SK-N-SH (cell line): ENCODE results near the gene TESK1. TPM values are rescaled to one million over a fixed set of nuclear protein-coding genes. Genes with fewer than 3 reads are reported as not detected.

ENCODE experiments used
- CTCF ChIA-PET: fragments of 300-600, 350-600 bp; formaldehyde crosslinking; extraction: SDS; loops from one replicate; lab custom pipeline; 2021; lab: Yijun Ruan, JAX
- POLR2A ChIA-PET: fragments of 350-600 bp; sonication (Branson Sonifier 250); formaldehyde crosslinking; extraction: SDS; loops from one replicate; lab custom pipeline; 2020; ENCODE audit warnings: antibody characterized with exemption, inconsistent platforms; lab: Yijun Ruan, JAX
- DNase-seq: peaks from one replicate; pipeline ENCODE4 v3.0.0; 2012
- H2AFZ ChIP-seq: fragments of 200-600 bp; sonication (generic); 2 replicates; pipeline ENCODE4 v1.8.1; 2016; ENCODE audit warnings: antibody characterized with exemption, mild to moderate bottlenecking, low read depth
- H3F3A ChIP-seq: fragments of 200-600 bp; sonication (generic); replicated peaks from 2 replicates; pipeline ENCODE3; 2016; ENCODE audit warnings: antibody characterized with exemption, mild to moderate bottlenecking; ENCODE audit not compliant: insufficient read depth
- H3K27ac ChIP-seq, 2 experiments: fragments of 200-500 bp in 1 of 2; fragments of 200-600 bp in 1 of 2; sonication (Bioruptor generic) in 1 of 2; sonication (generic), shearing (Covaris generic) in 1 of 2; 2 replicates each; pipeline versions ENCODE4 v1.5.1 to v1.6.1; 2014 to 2016; ENCODE audit warnings: low read depth in 2 of 2, inconsistent platforms in 1 of 2, low read length in 1 of 2, mild to moderate bottlenecking in 1 of 2, mixed read lengths in 1 of 2
- H3K27me3 ChIP-seq: fragments of 200-600 bp; sonication (generic), shearing (Covaris generic); 2 replicates; pipeline ENCODE4 v1.6.1; 2016; ENCODE audit warnings: mixed run types; ENCODE audit not compliant: insufficient read depth
- H3K36me3 ChIP-seq, 2 experiments: fragments of 200-500 bp in 1 of 2; fragments of 200-600 bp in 1 of 2; sonication (Bioruptor generic) in 1 of 2; sonication (generic) in 1 of 2; replicated peaks in 1 of 2; 2 replicates each; pipeline versions ENCODE3 to v1.5.1; 2014 to 2016; ENCODE audit warnings: low read length in 1 of 2, mild to moderate bottlenecking in 1 of 2; ENCODE audit not compliant: insufficient read depth in 2 of 2, control insufficient read depth in 1 of 2
- H3K4me1 ChIP-seq, 2 experiments: fragments of 200-500 bp in 1 of 2; fragments of 200-600 bp in 1 of 2; sonication (Bioruptor generic) in 1 of 2; sonication (generic), shearing (Covaris generic) in 1 of 2; 2 replicates each; pipeline versions ENCODE4 v1.5.1 to v1.6.1; 2014 to 2016; ENCODE audit warnings: low read depth in 1 of 2, low read length in 1 of 2, mixed run types in 1 of 2; ENCODE audit not compliant: insufficient read depth in 2 of 2, control insufficient read depth in 1 of 2
- H3K4me2 ChIP-seq: fragments of 200-600 bp; sonication (generic), shearing (Covaris generic); 2 replicates; pipeline ENCODE4 v1.6.1; 2017; ENCODE audit warnings: mixed run types
- H3K4me3 ChIP-seq, 2 experiments: fragments of 200-500 bp in 1 of 2; fragments of 200-600 bp in 1 of 2; sonication (Bioruptor generic) in 1 of 2; sonication (generic), shearing (Covaris generic) in 1 of 2; 2 replicates each; pipeline versions ENCODE4 v1.5.1 to v1.8.1; 2014 to 2016; ENCODE audit warnings: low read depth in 2 of 2, inconsistent platforms in 1 of 2, low read length in 1 of 2, mild to moderate bottlenecking in 1 of 2, mixed read lengths in 1 of 2, moderate library complexity in 1 of 2
- H3K79me2 ChIP-seq: fragments of 200-600 bp; sonication (generic); 2 replicates; pipeline ENCODE4 v1.8.1; 2017; ENCODE audit warnings: mild to moderate bottlenecking; ENCODE audit not compliant: insufficient read depth
- H3K9ac ChIP-seq: fragments of 200-600 bp; sonication (generic); 2 replicates; pipeline ENCODE4 v1.6.1; 2017; ENCODE audit warnings: mixed run types
- H3K9me2 ChIP-seq: fragments of 200-600 bp; sonication (generic); 2 replicates; pipeline ENCODE4 v1.6.1; 2017; ENCODE audit warnings: mixed run types
- H3K9me3 ChIP-seq: fragments of 200-600 bp; sonication (generic); 2 replicates; pipeline ENCODE4 v1.6.1; 2017; ENCODE audit warnings: mixed run types, mild to moderate bottlenecking, moderate library complexity
- H4K20me1 ChIP-seq: fragments of 200-600 bp; sonication (generic); 2 replicates; pipeline ENCODE4 v1.6.1; 2017; ENCODE audit warnings: mild to moderate bottlenecking, mixed run types; ENCODE audit not compliant: insufficient read depth
- CHD2 ChIP-seq: fragments of 150-350 bp; IDR thresholded peaks from 2 replicates; pipeline ENCODE4 v1.6.1; 2018; ENCODE audit warnings: low read length; ENCODE audit not compliant: partially characterized antibody
- FOXM1 ChIP-seq: IDR thresholded peaks from 2 replicates; pipeline ENCODE4 v1.4.0; 2012; ENCODE audit warnings: low read depth, mild to moderate bottlenecking
- MXI1 ChIP-seq: IDR thresholded peaks from 2 replicates; pipeline ENCODE4 v1.6.1; 2012; ENCODE audit warnings: mild to moderate bottlenecking, low read depth, low read length, improper control_type of control experiment
- RAD21 ChIP-seq: IDR thresholded peaks from 2 replicates; pipeline ENCODE4 v1.6.1; 2012; ENCODE audit warnings: mild to moderate bottlenecking, low read length
- RCOR1 ChIP-seq: fragments of 150-350 bp; IDR thresholded peaks from 2 replicates; pipeline ENCODE4 v1.6.1; 2017; ENCODE audit warnings: antibody characterized with exemption, low read length
- RFX5 ChIP-seq: IDR thresholded peaks from 2 replicates; pipeline ENCODE4 v1.6.1; 2012; ENCODE audit warnings: mild to moderate bottlenecking, improper control_type of control experiment, low read length
- SIN3A ChIP-seq: IDR thresholded peaks from 2 replicates; pipeline ENCODE4 v1.6.1; 2012; ENCODE audit warnings: low read depth, mild to moderate bottlenecking, low read length, moderate library complexity, borderline replicate concordance
- SMC3 ChIP-seq: IDR thresholded peaks from 2 replicates; pipeline ENCODE4 v1.6.1; 2012; ENCODE audit warnings: low read depth, low read length, improper control_type of control experiment
- TEAD4 ChIP-seq: IDR thresholded peaks from 2 replicates; pipeline ENCODE4 v1.4.0; 2012; ENCODE audit warnings: mild to moderate bottlenecking, borderline replicate concordance; ENCODE audit not compliant: insufficient read depth
- WGBS: methylation state at CpG from one replicate; pipeline ENCODE4 v1.1.6; 2017; ENCODE audit warnings: low lambda C conversion rate; 5-methylcytosine and 5-hydroxymethylcytosine counted together
- polyA plus RNA-seq, 3 experiments: library from polyadenylated mRNA; depleted of rRNA; stranded (reverse); fragments of >200 nt; gene quantifications; 2 replicates each; pipeline ENCODE4 v1.2.3, GENCODE V29; 2012
- TF ChIP-seq, protein P1 (sequence below): IDR thresholded peaks from 2 replicates; pipeline ENCODE4 v1.6.1; 2012; ENCODE audit warnings: mild to moderate bottlenecking, low read depth, low read length, moderate library complexity

TESK1 gene
- polyA plus RNA-seq, 1 of the 3 experiments (the other 2 are of a cell fraction), result 26.0 TPM

GRCh38 chr9:35569206-35569605, 35.9 kb upstream of the TESK1 start:
- no peak overlapping the region for H3K4me3 ChIP-seq
- H3K9me2 ChIP-seq, result no peaks in the 10 kb centered on the region
- ChIA-PET POLR2A (no interaction called here), CTCF (interaction anchor here (1.0 to 2.9 kb wide), 3 partner anchors 14 to 452 kb away, joined by 3 to 10 read pairs (median 3); no protein-coding TSS in a partner anchor)
- no peak overlapping the region for H3K9ac ChIP-seq
- H3K36me3 ChIP-seq, result no peaks in the 10 kb centered on the region
- DNase-seq, result no peak
- H4K20me1 ChIP-seq, result no peaks in the 10 kb centered on the region
- TF ChIP-seq, protein P1, sequence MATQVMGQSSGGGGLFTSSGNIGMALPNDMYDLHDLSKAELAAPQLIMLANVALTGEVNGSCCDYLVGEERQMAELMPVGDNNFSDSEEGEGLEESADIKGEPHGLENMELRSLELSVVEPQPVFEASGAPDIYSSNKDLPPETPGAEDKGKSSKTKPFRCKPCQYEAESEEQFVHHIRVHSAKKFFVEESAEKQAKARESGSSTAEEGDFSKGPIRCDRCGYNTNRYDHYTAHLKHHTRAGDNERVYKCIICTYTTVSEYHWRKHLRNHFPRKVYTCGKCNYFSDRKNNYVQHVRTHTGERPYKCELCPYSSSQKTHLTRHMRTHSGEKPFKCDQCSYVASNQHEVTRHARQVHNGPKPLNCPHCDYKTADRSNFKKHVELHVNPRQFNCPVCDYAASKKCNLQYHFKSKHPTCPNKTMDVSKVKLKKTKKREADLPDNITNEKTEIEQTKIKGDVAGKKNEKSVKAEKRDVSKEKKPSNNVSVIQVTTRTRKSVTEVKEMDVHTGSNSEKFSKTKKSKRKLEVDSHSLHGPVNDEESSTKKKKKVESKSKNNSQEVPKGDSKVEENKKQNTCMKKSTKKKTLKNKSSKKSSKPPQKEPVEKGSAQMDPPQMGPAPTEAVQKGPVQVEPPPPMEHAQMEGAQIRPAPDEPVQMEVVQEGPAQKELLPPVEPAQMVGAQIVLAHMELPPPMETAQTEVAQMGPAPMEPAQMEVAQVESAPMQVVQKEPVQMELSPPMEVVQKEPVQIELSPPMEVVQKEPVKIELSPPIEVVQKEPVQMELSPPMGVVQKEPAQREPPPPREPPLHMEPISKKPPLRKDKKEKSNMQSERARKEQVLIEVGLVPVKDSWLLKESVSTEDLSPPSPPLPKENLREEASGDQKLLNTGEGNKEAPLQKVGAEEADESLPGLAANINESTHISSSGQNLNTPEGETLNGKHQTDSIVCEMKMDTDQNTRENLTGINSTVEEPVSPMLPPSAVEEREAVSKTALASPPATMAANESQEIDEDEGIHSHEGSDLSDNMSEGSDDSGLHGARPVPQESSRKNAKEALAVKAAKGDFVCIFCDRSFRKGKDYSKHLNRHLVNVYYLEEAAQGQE, result no peak
- TF ChIP-seq FOXM1 (no peak), TEAD4 (no peak), RAD21 (no peak), RCOR1 (no peak)
- no peak overlapping the region for H3K4me2 ChIP-seq
- H3K27me3 ChIP-seq, result no peaks in the 10 kb centered on the region
- H3K9me3 ChIP-seq, result no peaks in the 10 kb centered on the region
- H3K4me1 ChIP-seq, result no peaks in the 10 kb centered on the region
- H3K79me2 ChIP-seq, result no peaks in the 10 kb centered on the region
- H3K27ac ChIP-seq, result no peak overlapping the region
- peaks cover 3% of the 10 kb centered on the region for H3F3A ChIP-seq
- WGBS, result 90% methylated on average over 5 of the region's 5 CpGs
- no peak overlapping the region for H2AFZ ChIP-seq

- CTCF ChIA-PET, result no interaction called here
- Histone ChIP-seq H3K27ac (no peak overlapping the region), H3K9ac (no peak overlapping the region), H4K20me1 (no peaks in the 10 kb centered on the region), H3K9me3 (no peaks in the 10 kb centered on the region), H3K27me3 (no peaks in the 10 kb centered on the region), H3K4me2 (no peak overlapping the region), H3K4me1 (no peaks in the 10 kb centered on the region), H3F3A (peaks cover 1% of the 10 kb centered on the region)
- POLR2A ChIA-PET, result no interaction called here
- WGBS, result 88% methylated on average over 6 of the region's 6 CpGs
- TF ChIP-seq SMC3 (no peak), MXI1 (no peak), SIN3A (no peak), CHD2 (no peak), RFX5 (no peak)
- TF ChIP-seq, all 33 proteins: peak for 0
- no peak overlapping the region for H2AFZ ChIP-seq
- DNase-seq, result no peak
- no peaks in the 10 kb centered on the region for H3K79me2 ChIP-seq
- no peaks in the 10 kb centered on the region for H3K9me2 ChIP-seq
- H3K36me3 ChIP-seq, result no peaks in the 10 kb centered on the region
- no peak overlapping the region for H3K4me3 ChIP-seq
These were observed 34.2 kb upstream of the TESK1 start for GRCh38 chr9:35570709-35571504.
